CD8-positive, alpha-beta memory T cell (primary cell): ENCODE results near the gene MBD3. TPM values are rescaled to one million over a fixed set of nuclear protein-coding genes. Genes with fewer than 3 reads are reported as not detected.

Experiments used
- CTCF ChIA-PET: fragments of 350-600 bp; sonication (Branson Sonifier 250); formaldehyde crosslinking; loops from one replicate; lab custom pipeline; 2021; ENCODE audit warnings: antibody characterized with exemption; lab: Charles Lee
- POLR2A ChIA-PET: fragments of 350-600 bp; sonication (Branson Sonifier 250); formaldehyde crosslinking; loops from one replicate; lab custom pipeline; 2021; ENCODE audit warnings: antibody characterized with exemption; lab: Charles Lee
- DNase-seq, 5 donors: peaks; one replicate each; pipeline versions ENCODE4 v3.0.0 to v3.0.0-alpha.2; 2020 to 2022; ENCODE audit warnings: mixed read lengths in 1 of 5
- H3K27ac ChIP-seq: one replicate; pipeline ENCODE4 v1.7.0; 2013; ENCODE audit warnings: low read depth, mild to moderate bottlenecking, low read length, moderate library complexity
- H3K27me3 ChIP-seq: 2 replicates; pipeline ENCODE4 v1.7.0; 2013; ENCODE audit warnings: low read length, mild to moderate bottlenecking; ENCODE audit not compliant: insufficient read depth, poor library complexity, severe bottlenecking
- H3K36me3 ChIP-seq: 2 replicates; pipeline ENCODE4 v1.7.0; 2013; ENCODE audit warnings: mild to moderate bottlenecking, low read length, moderate library complexity; ENCODE audit not compliant: insufficient read depth
- H3K4me1 ChIP-seq: 2 replicates; pipeline ENCODE4 v1.7.0; 2013; ENCODE audit warnings: mild to moderate bottlenecking, low read length, moderate library complexity; ENCODE audit not compliant: insufficient read depth
- H3K4me3 ChIP-seq: 2 replicates; pipeline ENCODE4 v1.7.0; 2013; ENCODE audit warnings: mild to moderate bottlenecking, low read length
- H3K9me3 ChIP-seq: 2 replicates; pipeline ENCODE4 v1.7.0; 2013; ENCODE audit warnings: mild to moderate bottlenecking, low read length
- H3K27ac Mint-ChIP-seq, 8 donors: one replicate each; pipeline ENCODE4 v1.8.0; 2020 to 2021; ENCODE audit warnings: mixed read lengths in 8 of 8, mild to moderate bottlenecking in 6 of 8, inconsistent platforms in 3 of 8, moderate library complexity in 3 of 8
- H3K27me3 Mint-ChIP-seq, 2 donors: one replicate each; pipeline ENCODE4 v1.8.0; 2020 to 2021; ENCODE audit warnings: mixed read lengths in 2 of 2, mild to moderate bottlenecking in 1 of 2, moderate library complexity in 1 of 2
- H3K36me3 Mint-ChIP-seq, 3 donors: one replicate each; pipeline ENCODE4 v1.8.0; 2020 to 2021; ENCODE audit warnings: mixed read lengths in 3 of 3, inconsistent platforms in 1 of 3, mild to moderate bottlenecking in 1 of 3
- H3K4me1 Mint-ChIP-seq, 3 donors: one replicate each; pipeline ENCODE4 v1.8.0; 2020 to 2021; ENCODE audit warnings: mixed read lengths in 3 of 3, inconsistent platforms in 1 of 3, mild to moderate bottlenecking in 1 of 3
- H3K4me3 Mint-ChIP-seq, 7 donors: one replicate each; pipeline ENCODE4 v1.8.0; 2020 to 2021; ENCODE audit warnings: mixed read lengths in 7 of 7, mild to moderate bottlenecking in 6 of 7, moderate library complexity in 4 of 7, inconsistent platforms in 2 of 7
- H3K9me3 Mint-ChIP-seq, 5 donors: one replicate each; pipeline ENCODE4 v1.8.0; 2020 to 2022; ENCODE audit warnings: mixed read lengths in 5 of 5, mild to moderate bottlenecking in 3 of 5, moderate library complexity in 2 of 5, inconsistent platforms in 1 of 5
- polyA plus RNA-seq: library from polyadenylated mRNA; unstranded; fragments of 300-500 nt; fragmentation: Illumina TruSeq; gene quantifications from one replicate; pipeline ENCODE4 v1.2.3, GENCODE V29; 2021
- total RNA-seq, 2 experiments: library from RNA; stranded (reverse); gene quantifications; one replicate each; pipeline ENCODE4 v1.2.3, GENCODE V29; 2021

The MBD3 gene
- total and polyA plus RNA-seq, 3 experiments from 2014 or later: 13.7 to 138 (median 127) TPM

DNA sequence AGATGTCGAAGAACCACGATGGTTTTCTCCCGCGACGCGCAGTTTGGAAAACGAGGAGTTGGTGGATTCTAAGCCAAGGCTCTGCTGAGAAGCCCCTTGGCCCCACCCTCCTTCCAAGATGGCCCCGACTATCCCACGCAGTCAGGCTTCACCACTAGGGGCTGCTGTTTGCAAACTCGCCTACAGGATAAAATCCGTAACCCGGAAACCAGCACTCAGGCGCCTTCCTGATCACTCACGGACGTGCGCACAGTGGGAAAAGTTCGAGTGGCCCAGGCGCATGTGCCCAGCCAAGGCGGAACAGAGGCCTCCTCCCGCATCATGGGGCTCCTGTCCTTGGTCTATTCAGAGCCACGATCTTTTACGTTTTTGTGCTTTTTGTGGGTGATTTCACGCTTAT is 31.8 kb upstream of the MBD3 start:
- ChIA-PET CTCF (interaction anchor here (1.1 to 1.3 kb wide), 2 partner anchors 26 to 202 kb away, joined by 4 read pairs; no protein-coding TSS in a partner anchor), POLR2A (no interaction called here)
- H3K4me3 Mint-ChIP-seq: no peak overlapping the region
- H3K9me3 Mint-ChIP-seq: no peaks in the 10 kb centered on the region
- H3K9me3 ChIP-seq: no peaks in the 10 kb centered on the region
- peaks cover 0 to 32% (median 4%) of the 10 kb centered on the region in 3 donors for H3K36me3 Mint-ChIP-seq
- H3K27me3 Mint-ChIP-seq: no peaks in the 10 kb centered on the region
- H3K4me1 Mint-ChIP-seq: peaks cover 0 to 1% (median 0%) of the 10 kb centered on the region in 3 donors
- no peaks in the 10 kb centered on the region for H3K27me3 ChIP-seq
- no peak overlapping the region for H3K27ac ChIP-seq
- H3K4me1 ChIP-seq: no peaks in the 10 kb centered on the region
- H3K27ac Mint-ChIP-seq: peak overlapping the region in 2 of 8 donors; percentile 30 to 55
- H3K4me3 ChIP-seq: no peak overlapping the region
- no peaks in the 10 kb centered on the region for H3K36me3 ChIP-seq
- DNase-seq: peak; percentile 15 to 58 (median 32)

DNA sequence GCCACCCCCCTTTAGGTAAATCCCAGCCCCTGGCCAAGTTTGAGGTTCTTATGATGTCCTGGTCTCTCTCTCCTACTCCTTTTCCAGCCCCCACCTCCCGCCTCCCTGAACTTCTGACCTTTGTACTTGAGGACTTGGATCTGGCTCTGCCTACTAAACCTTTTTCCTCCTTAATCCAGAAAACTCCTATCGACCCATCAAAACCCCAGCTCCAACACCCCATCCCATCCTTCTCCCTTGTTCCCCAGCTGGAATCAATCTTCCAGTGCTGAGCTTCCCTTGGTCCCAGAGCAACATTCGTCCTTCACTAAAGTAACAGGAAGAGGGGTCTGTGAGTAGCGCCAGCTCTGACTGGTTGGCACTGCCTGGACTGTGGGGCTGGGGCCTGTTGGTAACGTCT is 29.9 kb upstream of the MBD3 start:
- H3K27me3 Mint-ChIP-seq: no peaks in the 10 kb centered on the region
- H3K36me3 ChIP-seq: no peaks in the 10 kb centered on the region
- peaks cover 0 to 45% (median 4%) of the 10 kb centered on the region in 3 donors for H3K36me3 Mint-ChIP-seq
- no peak for DNase-seq
- H3K4me3 ChIP-seq: no peak overlapping the region
- H3K4me3 Mint-ChIP-seq: no peak overlapping the region
- no peak overlapping the region for H3K27ac ChIP-seq
- peaks cover 0 to 9% (median 1%) of the 10 kb centered on the region in 3 donors for H3K4me1 Mint-ChIP-seq
- CTCF ChIA-PET: no interaction called here
- H3K27ac Mint-ChIP-seq: peak overlapping the region in 1 of 8 donors; percentile 83
- POLR2A ChIA-PET: no interaction called here
- no peaks in the 10 kb centered on the region for H3K9me3 ChIP-seq
- H3K4me1 ChIP-seq: no peaks in the 10 kb centered on the region
- no peaks in the 10 kb centered on the region for H3K27me3 ChIP-seq
- no peaks in the 10 kb centered on the region for H3K9me3 Mint-ChIP-seq

DNA sequence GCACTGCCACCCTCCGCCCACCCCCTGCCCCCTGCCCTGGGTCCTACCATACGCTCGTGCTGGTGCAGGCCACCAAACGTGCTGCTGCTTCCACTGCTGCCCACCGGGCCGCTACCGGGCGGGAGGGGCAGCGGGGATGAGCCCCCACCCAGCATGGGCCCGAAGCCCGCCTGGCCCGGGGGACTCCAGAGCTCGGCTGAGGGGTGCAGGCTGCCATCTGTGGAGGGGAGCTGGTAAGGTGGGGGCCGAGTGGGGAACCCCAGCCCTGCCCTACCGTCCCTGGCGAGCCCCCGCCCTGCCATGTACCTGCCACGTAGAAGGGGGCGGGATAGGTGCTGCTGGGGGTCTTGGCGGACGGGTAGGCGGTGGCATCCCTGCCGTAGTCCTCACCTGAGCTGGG is 29.3 kb upstream of the MBD3 start:
- ChIA-PET POLR2A (no interaction called here), CTCF (no interaction called here)
- Mint-ChIP-seq H3K4me3 (no peak overlapping the region), H3K4me1 (peaks cover 2 to 13% (median 3%) of the 10 kb centered on the region in 3 donors), H3K27ac (no peak overlapping the region), H3K9me3 (no peaks in the 10 kb centered on the region), H3K27me3 (no peaks in the 10 kb centered on the region), H3K36me3 (peaks cover 0 to 48% (median 4%) of the 10 kb centered on the region in 3 donors)
- Histone ChIP-seq H3K27ac (no peak overlapping the region), H3K27me3 (no peaks in the 10 kb centered on the region), H3K36me3 (no peaks in the 10 kb centered on the region), H3K9me3 (no peaks in the 10 kb centered on the region), H3K4me1 (no peaks in the 10 kb centered on the region), H3K4me3 (no peak overlapping the region)
- no peak for DNase-seq

DNA sequence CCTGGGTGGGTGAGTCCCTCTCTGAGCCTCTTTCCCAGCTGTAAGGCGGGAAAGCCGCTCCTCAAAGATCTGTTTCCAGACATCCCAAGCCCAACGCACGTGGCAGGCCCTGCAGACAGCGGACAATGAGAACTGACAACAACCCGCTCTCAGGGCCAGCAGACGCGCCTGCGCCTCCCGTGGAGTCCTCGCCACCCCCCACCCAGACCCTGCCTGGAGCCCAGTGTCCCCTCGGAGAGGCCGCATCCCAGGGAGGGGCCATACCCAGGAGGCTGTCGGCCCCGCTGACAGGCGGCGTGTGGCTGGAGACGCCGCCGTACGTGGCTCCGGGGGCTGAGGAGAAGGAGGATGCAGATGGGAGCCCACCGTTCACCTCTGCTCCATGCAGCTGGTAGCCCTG is 28.9 kb upstream of the MBD3 start:
- H3K4me3 Mint-ChIP-seq: no peak overlapping the region
- no peaks in the 10 kb centered on the region for H3K36me3 ChIP-seq
- ChIA-PET POLR2A (no interaction called here), CTCF (no interaction called here)
- no peaks in the 10 kb centered on the region for H3K4me1 ChIP-seq
- H3K9me3 Mint-ChIP-seq: no peaks in the 10 kb centered on the region
- H3K27me3 ChIP-seq: no peaks in the 10 kb centered on the region
- DNase-seq: no peak
- H3K4me1 Mint-ChIP-seq: peaks cover 6 to 18% (median 7%) of the 10 kb centered on the region in 3 donors
- no peak overlapping the region for H3K27ac Mint-ChIP-seq
- no peaks in the 10 kb centered on the region for H3K27me3 Mint-ChIP-seq
- H3K27ac ChIP-seq: no peak overlapping the region
- peaks cover 0 to 52% (median 7%) of the 10 kb centered on the region in 3 donors for H3K36me3 Mint-ChIP-seq
- no peaks in the 10 kb centered on the region for H3K9me3 ChIP-seq
- no peak overlapping the region for H3K4me3 ChIP-seq

DNA sequence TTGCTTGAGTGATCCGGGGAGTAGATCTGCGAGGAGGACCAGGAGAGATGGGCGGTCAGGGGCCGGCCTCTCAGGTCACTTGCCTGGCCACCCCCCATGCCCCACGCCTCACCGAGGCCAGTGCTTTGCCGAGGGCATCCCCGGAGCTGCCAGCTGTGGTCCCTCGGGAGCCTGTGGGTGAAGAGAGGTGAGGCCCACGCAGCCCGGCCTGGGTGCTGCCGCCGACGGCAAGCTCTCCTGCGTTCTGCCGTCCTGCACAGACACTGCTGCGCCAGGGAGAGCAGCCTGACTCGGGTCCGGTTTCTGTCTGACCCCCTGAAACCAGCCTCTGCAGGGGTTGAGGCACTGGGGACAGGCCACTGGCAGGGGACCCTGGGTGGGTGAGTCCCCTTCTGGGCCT is 28.4 kb upstream of the MBD3 start:
- Histone ChIP-seq H3K4me3 (no peak overlapping the region), H3K27me3 (no peaks in the 10 kb centered on the region), H3K36me3 (no peaks in the 10 kb centered on the region), H3K27ac (no peak overlapping the region), H3K4me1 (no peaks in the 10 kb centered on the region), H3K9me3 (no peaks in the 10 kb centered on the region)
- ChIA-PET POLR2A (no interaction called here), CTCF (no interaction called here)
- Mint-ChIP-seq H3K27ac (no peak overlapping the region), H3K4me3 (no peak overlapping the region), H3K9me3 (no peaks in the 10 kb centered on the region), H3K27me3 (no peaks in the 10 kb centered on the region), H3K36me3 (peaks cover 0 to 55% (median 7%) of the 10 kb centered on the region in 3 donors), H3K4me1 (peaks cover 6 to 19% (median 8%) of the 10 kb centered on the region in 3 donors)
- DNase-seq: no peak

DNA sequence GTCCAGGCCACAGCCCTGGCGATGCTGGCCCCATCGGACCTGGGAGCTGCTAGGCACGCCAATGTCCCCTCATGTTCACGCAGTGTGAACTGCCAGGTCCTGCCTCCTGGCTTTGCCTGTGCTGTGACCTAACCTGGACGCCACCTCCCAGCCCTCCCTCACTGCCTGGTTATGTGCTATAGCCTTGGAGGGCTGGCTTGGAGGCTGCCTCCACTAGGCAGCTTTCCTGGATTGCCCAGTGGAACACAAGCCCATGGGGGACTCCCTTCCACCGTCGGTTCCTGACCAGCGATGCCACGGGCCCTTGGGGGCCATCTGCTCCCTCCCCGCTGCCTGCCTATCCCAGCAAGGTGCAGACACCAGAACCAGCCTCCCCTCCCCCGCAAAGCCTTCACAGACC is 27.8 kb upstream of the MBD3 start:
- H3K9me3 ChIP-seq: no peaks in the 10 kb centered on the region
- no peak overlapping the region for H3K4me3 Mint-ChIP-seq
- H3K27ac Mint-ChIP-seq: no peak overlapping the region
- H3K27me3 ChIP-seq: no peaks in the 10 kb centered on the region
- H3K27ac ChIP-seq: no peak overlapping the region
- DNase-seq: no peak
- H3K4me1 ChIP-seq: no peaks in the 10 kb centered on the region
- H3K36me3 ChIP-seq: no peaks in the 10 kb centered on the region
- POLR2A ChIA-PET: no interaction called here
- H3K4me3 ChIP-seq: no peak overlapping the region
- H3K27me3 Mint-ChIP-seq: no peaks in the 10 kb centered on the region
- peaks cover 0 to 56% (median 7%) of the 10 kb centered on the region in 3 donors for H3K36me3 Mint-ChIP-seq
- H3K9me3 Mint-ChIP-seq: no peaks in the 10 kb centered on the region
- CTCF ChIA-PET: no interaction called here
- peaks cover 6 to 19% (median 8%) of the 10 kb centered on the region in 3 donors for H3K4me1 Mint-ChIP-seq

DNA sequence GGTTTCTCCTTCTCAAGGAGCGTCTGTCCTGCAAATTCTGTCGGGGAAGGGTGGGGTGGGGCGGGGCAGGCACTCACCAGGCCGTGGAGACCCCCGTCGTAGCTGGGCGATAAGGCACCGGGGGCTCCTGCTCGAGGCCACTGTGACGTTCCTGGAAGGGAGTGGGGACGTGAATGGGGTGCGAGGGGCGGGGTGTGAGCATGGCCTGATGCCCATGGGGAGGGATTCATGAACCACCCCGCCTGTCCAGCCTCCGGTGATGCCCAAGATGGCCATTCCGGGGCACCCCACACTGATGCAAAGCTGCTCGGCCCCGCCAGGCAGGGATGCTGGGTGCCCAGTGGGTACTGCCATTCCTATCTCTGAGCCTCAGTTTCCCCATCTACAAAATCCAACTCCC is 27.0 kb upstream of the MBD3 start:
- Histone ChIP-seq H3K27me3 (no peaks in the 10 kb centered on the region), H3K4me1 (no peaks in the 10 kb centered on the region), H3K27ac (no peak overlapping the region), H3K4me3 (no peak overlapping the region), H3K9me3 (no peaks in the 10 kb centered on the region), H3K36me3 (no peaks in the 10 kb centered on the region)
- ChIA-PET POLR2A (no interaction called here), CTCF (no interaction called here)
- no peak overlapping the region for H3K4me3 Mint-ChIP-seq
- H3K4me1 Mint-ChIP-seq: peaks cover 6 to 19% (median 8%) of the 10 kb centered on the region in 3 donors
- DNase-seq: no peak
- H3K27ac Mint-ChIP-seq: no peak overlapping the region
- no peaks in the 10 kb centered on the region for H3K27me3 Mint-ChIP-seq
- H3K9me3 Mint-ChIP-seq: no peaks in the 10 kb centered on the region
- peaks cover 0 to 59% (median 7%) of the 10 kb centered on the region in 3 donors for H3K36me3 Mint-ChIP-seq

DNA sequence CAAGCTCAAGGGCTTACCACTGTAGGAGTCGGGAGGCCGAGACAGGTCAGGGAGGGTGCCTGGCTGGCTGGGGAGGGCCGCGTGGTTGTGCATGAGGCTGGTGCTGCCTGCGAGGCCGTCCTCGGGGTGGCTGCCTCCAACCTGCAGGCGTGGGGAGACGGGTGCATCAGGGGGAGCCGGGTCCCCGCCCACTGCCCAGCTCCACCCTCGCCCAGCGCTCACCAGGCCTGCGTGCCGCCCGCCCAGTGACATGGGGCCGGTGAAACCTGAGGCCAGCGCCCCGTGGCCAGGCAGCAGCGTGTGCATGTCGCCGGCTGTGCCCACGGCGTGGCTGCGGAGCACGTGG is 26.4 kb upstream of the MBD3 start:
- no peaks in the 10 kb centered on the region for H3K36me3 ChIP-seq
- DNase-seq: no peak
- ChIA-PET POLR2A (no interaction called here), CTCF (no interaction called here)
- H3K4me1 ChIP-seq: no peaks in the 10 kb centered on the region
- H3K4me3 ChIP-seq: no peak overlapping the region
- Mint-ChIP-seq H3K9me3 (no peaks in the 10 kb centered on the region), H3K4me1 (peaks cover 5 to 19% (median 8%) of the 10 kb centered on the region in 3 donors), H3K4me3 (no peak overlapping the region), H3K27me3 (no peaks in the 10 kb centered on the region), H3K27ac (no peak overlapping the region), H3K36me3 (peaks cover 0 to 59% (median 7%) of the 10 kb centered on the region in 3 donors)
- no peaks in the 10 kb centered on the region for H3K27me3 ChIP-seq
- no peak overlapping the region for H3K27ac ChIP-seq
- no peaks in the 10 kb centered on the region for H3K9me3 ChIP-seq
